H9 (cell line): ENCODE results near the gene REC114. TPM values are rescaled to one million over a fixed set of nuclear protein-coding genes. Genes with fewer than 3 reads are reported as not detected.

ENCODE experiments used
- DNase-seq: peaks from one replicate; pipeline ENCODE4 v3.0.0-alpha.2; 2017
- H2AFZ ChIP-seq: one replicate; pipeline ENCODE4 v1.6.1; 2013; ENCODE audit warnings: mild to moderate bottlenecking, low read length, control low read depth, moderate library complexity
- H2AK5ac ChIP-seq: 2 replicates; pipeline ENCODE4 v1.6.1; 2013; ENCODE audit warnings: low read length, control low read depth, mixed read lengths; ENCODE audit not compliant: insufficient read length
- H2BK120ac ChIP-seq: one replicate; pipeline ENCODE4 v1.6.1; 2013; ENCODE audit warnings: low read depth, mild to moderate bottlenecking, low read length, control low read depth, inconsistent platforms; ENCODE audit not compliant: poor library complexity, severe bottlenecking
- H2BK12ac ChIP-seq: 2 replicates; pipeline ENCODE4 v1.6.1; 2013; ENCODE audit warnings: low read length, control low read depth, mixed read lengths, low read depth; ENCODE audit not compliant: insufficient read length
- H2BK15ac ChIP-seq: 2 replicates; pipeline ENCODE4 v1.6.1; 2013; ENCODE audit warnings: low read depth, low read length, control low read depth
- H2BK20ac ChIP-seq: one replicate; pipeline ENCODE4 v1.6.1; 2013; ENCODE audit warnings: low read depth, mild to moderate bottlenecking, low read length, control low read depth, inconsistent platforms; ENCODE audit not compliant: poor library complexity, severe bottlenecking
- H2BK5ac ChIP-seq: 2 replicates; pipeline ENCODE4 v1.6.1; 2013; ENCODE audit warnings: low read length, control low read depth, mixed read lengths; ENCODE audit not compliant: insufficient read length
- H3K14ac ChIP-seq: 2 replicates; pipeline ENCODE4 v1.6.1; 2013; ENCODE audit warnings: low read length, control low read depth; ENCODE audit not compliant: insufficient read depth
- H3K18ac ChIP-seq: 2 replicates; pipeline ENCODE4 v1.6.1; 2013; ENCODE audit warnings: low read depth, mild to moderate bottlenecking, mixed read lengths, low read length, control low read depth; ENCODE audit not compliant: insufficient read length
- H3K23ac ChIP-seq: 2 replicates; pipeline ENCODE4 v1.6.1; 2013; ENCODE audit warnings: low read length, control low read depth, mixed read lengths, low read depth; ENCODE audit not compliant: insufficient read length
- H3K23me2 ChIP-seq: 2 replicates; pipeline ENCODE4 v1.6.1; 2013; ENCODE audit warnings: low read depth, mild to moderate bottlenecking, mixed read lengths, low read length, control low read depth; ENCODE audit not compliant: insufficient read length, poor library complexity, severe bottlenecking
- H3K27ac ChIP-seq: 2 replicates; pipeline ENCODE4 v1.5.1; 2013; ENCODE audit warnings: low read length, control low read depth, mixed read lengths, low read depth; ENCODE audit not compliant: insufficient read length
- H3K27me3 ChIP-seq: 2 replicates; pipeline ENCODE4 v1.6.1; 2013; ENCODE audit warnings: low read length, control low read depth, inconsistent platforms; ENCODE audit not compliant: insufficient read depth
- H3K4ac ChIP-seq: 2 replicates; pipeline ENCODE4 v1.6.1; 2013; ENCODE audit warnings: low read depth, mild to moderate bottlenecking, control low read depth, inconsistent platforms, low read length, moderate library complexity
- H3K4me1 ChIP-seq: 2 replicates; pipeline ENCODE4 v1.6.1; 2013; ENCODE audit warnings: low read length, control low read depth, inconsistent platforms; ENCODE audit not compliant: insufficient read depth
- H3K4me2 ChIP-seq: 2 replicates; pipeline ENCODE4 v1.6.1; 2013; ENCODE audit warnings: low read length, control low read depth, mixed read lengths; ENCODE audit not compliant: insufficient read length, insufficient read depth
- H3K56ac ChIP-seq: 2 replicates; pipeline ENCODE4 v1.6.1; 2013; ENCODE audit warnings: low read depth, mild to moderate bottlenecking, mixed read lengths, low read length, control low read depth; ENCODE audit not compliant: insufficient read length
- H3K79me1 ChIP-seq: 2 replicates; pipeline ENCODE4 v1.6.1; 2013; ENCODE audit warnings: low read depth, mild to moderate bottlenecking, moderate library complexity, low read length, control low read depth, inconsistent platforms; ENCODE audit not compliant: insufficient read depth, poor library complexity, severe bottlenecking
- H3K79me2 ChIP-seq: 2 replicates; pipeline ENCODE4 v1.6.1; 2013; ENCODE audit warnings: low read length, control low read depth, inconsistent platforms; ENCODE audit not compliant: insufficient read depth
- H3K9ac ChIP-seq: 2 replicates; pipeline ENCODE4 v1.6.1; 2013; ENCODE audit warnings: low read length, control low read depth, mixed read lengths; ENCODE audit not compliant: insufficient read length; ENCODE audit errors: extremely low read depth
- H3K9me3 ChIP-seq: one replicate; pipeline ENCODE4 v1.6.1; 2013; ENCODE audit warnings: low read depth, low read length, inconsistent platforms; ENCODE audit not compliant: control insufficient read depth
- H3T11ph ChIP-seq: one replicate; pipeline ENCODE4 v1.6.1; 2013; ENCODE audit warnings: mild to moderate bottlenecking, low read length, control low read depth, inconsistent platforms
- H4K20me1 ChIP-seq: one replicate; pipeline ENCODE4 v1.6.1; 2013; ENCODE audit not compliant: control insufficient read depth, insufficient read length, insufficient read depth
- H4K5ac ChIP-seq: 2 replicates; pipeline ENCODE4 v1.6.1; 2013; ENCODE audit warnings: low read depth, mild to moderate bottlenecking, mixed read lengths, low read length, control low read depth; ENCODE audit not compliant: insufficient read length
- H4K8ac ChIP-seq: replicated peaks from 2 replicates; pipeline ENCODE4 v1.6.1; 2013; ENCODE audit warnings: low read length, control low read depth, mixed read lengths, low read depth; ENCODE audit not compliant: insufficient read length
- H4K91ac ChIP-seq: 2 replicates; pipeline ENCODE4 v1.6.1; 2013; ENCODE audit warnings: low read depth, mild to moderate bottlenecking, moderate library complexity, mixed read lengths, low read length, control low read depth; ENCODE audit not compliant: insufficient read length
- H3K27ac Mint-ChIP-seq, 3 experiments: 2 replicates in 2 of 3; 3 replicates in 1 of 3; pipeline ENCODE4 v1.8.0; 2020 to 2021; ENCODE audit warnings: mixed read lengths in 3 of 3, mild to moderate bottlenecking in 1 of 3, moderate library complexity in 1 of 3
- H3K27me3 Mint-ChIP-seq: 2 replicates; pipeline ENCODE4 v1.8.0; 2021; ENCODE audit warnings: low read depth, mild to moderate bottlenecking, moderate library complexity, mixed read lengths
- H3K36me3 Mint-ChIP-seq, 3 experiments: 2 replicates in 2 of 3; 3 replicates in 1 of 3; pipeline ENCODE4 v1.8.0; 2020 to 2021; ENCODE audit warnings: low read depth in 3 of 3, mixed read lengths in 3 of 3; ENCODE audit not compliant: insufficient read depth in 1 of 3
- H3K4me1 Mint-ChIP-seq, 2 experiments: 2 replicates each; pipeline ENCODE4 v1.8.0; 2020; ENCODE audit warnings: mixed read lengths in 2 of 2
- H3K4me3 Mint-ChIP-seq, 2 experiments: 2 replicates in 1 of 2; 3 replicates in 1 of 2; pipeline ENCODE4 v1.8.0; 2020 to 2021; ENCODE audit warnings: mild to moderate bottlenecking in 2 of 2, mixed read lengths in 2 of 2, moderate library complexity in 1 of 2
- H3K9me3 Mint-ChIP-seq, 2 experiments: 2 replicates in 1 of 2; 3 replicates in 1 of 2; pipeline ENCODE4 v1.8.0; 2020; ENCODE audit warnings: mild to moderate bottlenecking in 2 of 2, mixed read lengths in 2 of 2, moderate library complexity in 1 of 2
- CTCF ChIP-seq: fragments of 200-600 bp; sonication (generic); conservative IDR thresholded peaks from 3 replicates; pipeline ENCODE4 v1.8.0; 2021; ENCODE audit warnings: antibody characterized with exemption, mild to moderate bottlenecking
- whole genome bisulfite sequencing: extraction: QIAGEN DNeasy Blood & Tissue Kit; methylation state at CpG from one replicate; pipeline ENCODE4 v1.1.7; 2013; ENCODE audit warnings: missing lambda C conversion rate, low lambda C conversion rate, mixed read lengths; ENCODE audit not compliant: insufficient read length; ENCODE audit errors: extremely low coverage; 5-methylcytosine and 5-hydroxymethylcytosine counted together
- total RNA-seq: library from RNA; stranded (reverse); gene quantifications from 2 replicates; pipeline ENCODE4 v1.2.1, GENCODE V29; 2021

The REC114 gene
- total RNA-seq, 1 experiment from 2014 or later, result not detected

GRCh38 chr15:73530649-73531048 lies 87.7 kb downstream of the REC114 start:
- Histone ChIP-seq H3K56ac (no peak overlapping the region), H2BK15ac (no peak overlapping the region), H3K9ac (no peak overlapping the region), H2BK5ac (no peak overlapping the region), H3T11ph (no peak overlapping the region), H2BK20ac (no peak overlapping the region), H4K5ac (no peak overlapping the region), H3K4me1 (no peaks in the 10 kb centered on the region), H3K4me2 (no peak overlapping the region), H2BK12ac (no peak overlapping the region), H4K91ac (no peak overlapping the region), H3K4ac (no peak overlapping the region), H3K23me2 (no peaks in the 10 kb centered on the region), H3K27me3 (no peaks in the 10 kb centered on the region), H3K14ac (no peak overlapping the region), H2AK5ac (no peak overlapping the region), H4K8ac (no peak overlapping the region), H3K27ac (no peak overlapping the region), H2BK120ac (no peak overlapping the region), H3K9me3 (no peaks in the 10 kb centered on the region), H4K20me1 (no peaks in the 10 kb centered on the region), H3K79me1 (no peaks in the 10 kb centered on the region), H3K18ac (no peak overlapping the region), H3K79me2 (no peaks in the 10 kb centered on the region), H2AFZ (no peak overlapping the region), H3K23ac (no peak overlapping the region)
- H3K4me3 Mint-ChIP-seq, result no peak overlapping the region
- H3K27me3 Mint-ChIP-seq, result no peaks in the 10 kb centered on the region
- no peaks in the 10 kb centered on the region for H3K36me3 Mint-ChIP-seq
- TF ChIP-seq CTCF, result no peak
- DNase-seq, result no peak
- H3K9me3 Mint-ChIP-seq, result 0 out of 5 replicates have a peak, but pooled peaks cover 0 to 3% of the 10 kb centered on the region in 2 experiments
- no peak overlapping the region for H3K27ac Mint-ChIP-seq
- no CpG with 5 or more reads among the region's 3 CpGs for WGBS
- H3K4me1 Mint-ChIP-seq, result peaks cover 7 to 8% of the 10 kb centered on the region in 2 experiments
